Kidney (tissue), 14 donors: ENCODE measurements around the gene TMEM18. TPM values are rescaled to one million over a fixed set of nuclear protein-coding genes. Genes with fewer than 3 reads are reported as not detected.

Source experiments
- DNase-seq, 5 donors: peaks; one replicate each; pipeline ENCODE4 v3.0.0-alpha.2; 2013 to 2020
- FAIRE-seq: peaks from 2 replicates; lab custom pipeline; 2012; peaks lifted over from hg19 to GRCh38; lab: Jason Lieb, UNC
- H3K27ac ChIP-seq, 2 donors: one replicate each; pipeline ENCODE4 v1.7.0; 2013; ENCODE audit warnings: low read depth in 2 of 2, low read length in 2 of 2, inconsistent platforms in 1 of 2
- H3K27me3 ChIP-seq: one replicate; pipeline ENCODE4 v1.7.1; 2013; ENCODE audit warnings: low read length, inconsistent platforms; ENCODE audit not compliant: control insufficient read depth, insufficient read depth
- H3K36me3 ChIP-seq, 3 donors: one replicate each; pipeline versions ENCODE4 v1.7.0 to v1.7.1; 2013; ENCODE audit warnings: low read length in 3 of 3, control low read depth in 1 of 3, inconsistent platforms in 1 of 3; ENCODE audit not compliant: insufficient read depth in 3 of 3, control insufficient read depth in 2 of 3
- H3K4me1 ChIP-seq, 3 donors: one replicate each; pipeline versions ENCODE4 v1.7.0 to v1.7.1; 2013; ENCODE audit warnings: low read length in 3 of 3, inconsistent platforms in 1 of 3, low read depth in 1 of 3; ENCODE audit not compliant: control insufficient read depth in 2 of 3, insufficient read depth in 2 of 3
- H3K4me3 ChIP-seq, 3 donors: one replicate each; pipeline versions ENCODE4 v1.7.0 to v1.8.1; 2013; ENCODE audit warnings: low read length in 3 of 3, control low read depth in 1 of 3, inconsistent platforms in 1 of 3
- H3K9ac ChIP-seq, 3 donors: one replicate each; pipeline versions ENCODE4 v1.7.0 to v1.7.1; 2013; ENCODE audit warnings: low read length in 3 of 3, control low read depth in 1 of 3, inconsistent platforms in 1 of 3
- H3K9me3 ChIP-seq, 3 donors: one replicate each; pipeline versions ENCODE4 v1.7.0 to v1.7.1; 2013; ENCODE audit warnings: low read length in 3 of 3, control low read depth in 1 of 3, inconsistent platforms in 1 of 3; ENCODE audit not compliant: control insufficient read depth in 2 of 3, insufficient read depth in 1 of 3
- CTCF ChIP-seq: IDR thresholded peaks from 3 replicates; pipeline ENCODE4 v1.5.1; 2012; ENCODE audit warnings: mild to moderate bottlenecking, moderate library complexity, borderline replicate concordance; ENCODE audit not compliant: insufficient read depth; ENCODE audit errors: extremely low read depth
- intact Hi-C: fragments of 100-400 bp; cut with DNase I; formaldehyde crosslinking; loops from one replicate; pipeline ENCODE4 v1.11.1; 2022
- polyA plus RNA-seq: library from polyadenylated mRNA; stranded (reverse); fragments of 350-450 nt; fragmentation: Illumina TruSeq; extraction: RNeasy Lipid Tissue Mini Kit (QIAGEN cat#74804); gene quantifications from one replicate; pipeline ENCODE4 v1.2.3, GENCODE V29; 2014; ENCODE audit warnings: low read depth, low replicate concordance; ENCODE audit not compliant: insufficient read depth
- total RNA-seq: library from RNA; stranded (reverse); fragmentation: NEBNext Ultra II Directional; extraction: Animal tissue kit (Norgen Biotek cat#: 25700); gene quantifications from one replicate; pipeline ENCODE4 v1.2.1, GENCODE V29; 2021
- donor health status: control.
- donor health status: control.
- donor health status: control.
- donor health status: control.
- donor health status: control.
- donor health status: DM: yes; HTN: yes; CAD: no.
- donor health status: Normal renal cell carcinoma (clear cell type).

Gene TMEM18
- total and polyA plus RNA-seq, 2 donors from 2014 or later, result 24.0 to 29.7 TPM

- H3K27ac ChIP-seq, result no peak overlapping the region
- no peak for TF ChIP-seq CTCF
- H3K9me3 ChIP-seq, result peaks cover 0 to 3% (median 2%) of the 10 kb centered on the region in 3 donors
Measured at GRCh38 chr2:663221-663620, 14.0 kb downstream of the TMEM18 start.

DNA sequence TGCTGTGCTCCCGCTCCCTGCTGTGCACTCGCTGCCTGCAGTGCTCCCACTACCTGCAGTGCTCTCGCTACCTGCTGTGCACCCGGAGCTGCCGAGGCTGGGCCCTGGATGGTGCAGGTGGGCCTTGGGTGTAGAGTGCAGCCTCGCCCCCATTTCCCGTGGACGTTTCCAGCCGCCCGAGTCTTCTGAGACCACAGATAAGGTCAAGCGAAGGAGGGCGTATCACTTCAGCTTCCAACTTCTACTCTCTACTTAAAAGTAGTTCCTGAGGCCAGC, 15.9 kb downstream of the TMEM18 start:
- Histone ChIP-seq H3K9ac (no peak overlapping the region), H3K9me3 (peaks cover 0 to 3% (median 2%) of the 10 kb centered on the region in 3 donors), H3K27ac (no peak overlapping the region), H3K36me3 (peaks cover 4 to 6% (median 5%) of the 10 kb centered on the region in 3 donors), H3K4me1 (no peaks in the 10 kb centered on the region), H3K27me3 (no peaks in the 10 kb centered on the region), H3K4me3 (no peak overlapping the region)
- TF ChIP-seq CTCF, result no peak
- DNase-seq, result no peak
- intact Hi-C loops, result no loop called here
- no peak for FAIRE-seq

More at GRCh38 chr2:663221-663620, 14.0 kb downstream of the TMEM18 start:
- H3K27me3 ChIP-seq, result no peaks in the 10 kb centered on the region
- H3K36me3 ChIP-seq, result peaks cover 8 to 13% (median 11%) of the 10 kb centered on the region in 3 donors
- no peak overlapping the region for H3K9ac ChIP-seq
- intact Hi-C loops, result no loop called here
- DNase-seq (peak in 2 of 5 donors; percentile 35 to 53), FAIRE-seq (no peak)
- no peak overlapping the region for H3K4me3 ChIP-seq
- H3K4me1 ChIP-seq, result no peaks in the 10 kb centered on the region

- Histone ChIP-seq H3K4me1 (no peaks in the 10 kb centered on the region), H3K36me3 (peaks cover 0 to 2% (median 1%) of the 10 kb centered on the region in 3 donors), H3K9me3 (peaks cover 0 to 2% (median 2%) of the 10 kb centered on the region in 3 donors), H3K27me3 (no peaks in the 10 kb centered on the region), H3K9ac (no peak overlapping the region), H3K27ac (no peak overlapping the region), H3K4me3 (no peak overlapping the region)
- FAIRE-seq (no peak), DNase-seq (peak in 1 of 5 donors; percentile 24)
- TF ChIP-seq CTCF, result no peak
- intact Hi-C loops, result no loop called here
Measured at GRCh38 chr2:660586-661359, 16.4 kb downstream of the TMEM18 start.
